Neuronal stem cell (in vitro differentiated cells): Measurements from ENCODE around the gene ANLN.

Experiments
- DNase-seq: peaks from one replicate; pipeline ENCODE4 v3.0.0-alpha.2; 2013; ENCODE audit warnings: low spot score
- H2AFZ ChIP-seq: one replicate; pipeline ENCODE4 v1.6.1; 2013; ENCODE audit warnings: mild to moderate bottlenecking, low read length, inconsistent platforms
- H2AK5ac ChIP-seq: 2 replicates; pipeline ENCODE4 v1.6.1; 2013; ENCODE audit warnings: low read depth, mild to moderate bottlenecking, inconsistent platforms, low read length, moderate library complexity, mixed read lengths
- H2BK120ac ChIP-seq: 2 replicates; pipeline ENCODE4 v1.6.1; 2013; ENCODE audit warnings: low read depth, mild to moderate bottlenecking, inconsistent platforms, low read length, moderate library complexity, mixed read lengths
- H2BK12ac ChIP-seq: one replicate; pipeline ENCODE4 v1.6.1; 2013; ENCODE audit warnings: low read length, inconsistent platforms
- H2BK15ac ChIP-seq: 2 replicates; pipeline ENCODE4 v1.6.1; 2013; ENCODE audit warnings: mild to moderate bottlenecking, low read length, inconsistent platforms, mixed read lengths
- H2BK5ac ChIP-seq: one replicate; pipeline ENCODE4 v1.6.1; 2013; ENCODE audit warnings: inconsistent platforms, mild to moderate bottlenecking, low read length, moderate library complexity
- H3K14ac ChIP-seq: one replicate; pipeline ENCODE4 v1.6.1; 2013; ENCODE audit warnings: low read length, inconsistent platforms
- H3K18ac ChIP-seq: 2 replicates; pipeline ENCODE4 v1.6.1; 2013; ENCODE audit warnings: low read length, inconsistent platforms
- H3K23ac ChIP-seq: 2 replicates; pipeline ENCODE4 v1.6.1; 2013; ENCODE audit warnings: low read depth, mild to moderate bottlenecking, mixed read lengths, low read length, inconsistent platforms; ENCODE audit not compliant: poor library complexity
- H3K27ac ChIP-seq: replicated peaks from 3 replicates; pipeline ENCODE4 v1.5.1; 2013; ENCODE audit warnings: low read length, inconsistent platforms
- H3K27me3 ChIP-seq, 3 experiments: 2 replicates each; pipeline ENCODE4 v1.6.1; 2013; ENCODE audit warnings: low read length in 3 of 3, mild to moderate bottlenecking in 2 of 3, inconsistent platforms in 1 of 3, low read depth in 1 of 3, mixed read lengths in 1 of 3, moderate library complexity in 1 of 3; ENCODE audit not compliant: control insufficient read depth in 3 of 3, insufficient read depth in 3 of 3
- H3K36me3 ChIP-seq, 2 donors: replicated peaks in 1 of 2; 2 replicates each; pipeline ENCODE4 v1.6.1; 2013; ENCODE audit warnings: low read length in 2 of 2; ENCODE audit not compliant: control insufficient read depth in 2 of 2, insufficient read depth in 2 of 2
- H3K4ac ChIP-seq: 2 replicates; pipeline ENCODE4 v1.6.1; 2013; ENCODE audit warnings: inconsistent platforms, mild to moderate bottlenecking, low read length, moderate library complexity
- H3K4me1 ChIP-seq, 2 donors: 1 replicate in 1 of 2; 2 replicates in 1 of 2; pipeline ENCODE4 v1.6.1; 2013; ENCODE audit warnings: low read length in 2 of 2, low read depth in 1 of 2; ENCODE audit not compliant: control insufficient read depth in 2 of 2, insufficient read depth in 1 of 2
- H3K4me2 ChIP-seq: one replicate; pipeline ENCODE4 v1.6.1; 2013; ENCODE audit warnings: mild to moderate bottlenecking, low read length, inconsistent platforms; ENCODE audit not compliant: insufficient read depth, poor library complexity, severe bottlenecking
- H3K4me3 ChIP-seq, 2 donors: 2 replicates each; pipeline ENCODE4 v1.5.1; 2013; ENCODE audit warnings: low read length in 2 of 2, mild to moderate bottlenecking in 2 of 2, inconsistent platforms in 1 of 2, moderate library complexity in 1 of 2
- H3K79me1 ChIP-seq: one replicate; pipeline ENCODE4 v1.6.1; 2013; ENCODE audit warnings: low read depth, mild to moderate bottlenecking, inconsistent platforms, low read length, moderate library complexity
- H3K9ac ChIP-seq: one replicate; pipeline ENCODE4 v1.6.1; 2013; ENCODE audit warnings: mild to moderate bottlenecking, low read depth, low read length, inconsistent platforms; ENCODE audit not compliant: poor library complexity
- H3K9me3 ChIP-seq, 2 donors: replicated peaks in 1 of 2; 2 replicates each; pipeline versions ENCODE3 to v1.6.1; 2013; ENCODE audit warnings: low read length in 2 of 2, mild to moderate bottlenecking in 2 of 2, inconsistent platforms in 1 of 2, low read depth in 1 of 2, mixed read lengths in 1 of 2, moderate library complexity in 1 of 2; ENCODE audit not compliant: control insufficient read depth in 2 of 2, insufficient read depth in 1 of 2
- H4K8ac ChIP-seq: one replicate; pipeline ENCODE4 v1.6.1; 2013; ENCODE audit warnings: low read depth, mild to moderate bottlenecking, inconsistent platforms, low read length, moderate library complexity
- H4K91ac ChIP-seq: one replicate; pipeline ENCODE4 v1.6.1; 2013; ENCODE audit warnings: low read length, low read depth, mild to moderate bottlenecking, inconsistent platforms; ENCODE audit not compliant: poor library complexity
- WGBS, 2 donors: extraction: QIAGEN DNeasy Blood & Tissue Kit; methylation state at CpG; one replicate each; pipeline ENCODE4 v1.1.7; 2013; ENCODE audit warnings: missing lambda C conversion rate in 2 of 2, mixed read lengths in 1 of 2; ENCODE audit not compliant: insufficient read length in 2 of 2, insufficient replicate concordance in 1 of 2; ENCODE audit errors: extremely low coverage in 2 of 2; 5-methylcytosine and 5-hydroxymethylcytosine counted together

Gene ANLN

GRCh38 chr7:36409180-36409579 is 19.5 kb downstream of the ANLN start:
- no peak overlapping the region for H2AK5ac ChIP-seq
- no peak overlapping the region for H3K18ac ChIP-seq
- peaks cover 34 to 98% of the 10 kb centered on the region in 2 donors for H3K36me3 ChIP-seq
- no CpG with 5 or more reads among the region's 1 CpG for WGBS, 2 donors
- no peak overlapping the region for H3K4me2 ChIP-seq
- no peak overlapping the region for H3K4me3 ChIP-seq
- no peak overlapping the region for H2AFZ ChIP-seq
- no peak overlapping the region for H3K9ac ChIP-seq
- H4K8ac ChIP-seq: no peak overlapping the region
- H3K27me3 ChIP-seq: no peaks in the 10 kb centered on the region
- no peak overlapping the region for H3K27ac ChIP-seq
- H3K4ac ChIP-seq: no peak overlapping the region
- DNase-seq: no peak
- no peaks in the 10 kb centered on the region for H3K9me3 ChIP-seq
- no peaks in the 10 kb centered on the region for H3K79me1 ChIP-seq
- H3K23ac ChIP-seq: no peak overlapping the region
- H4K91ac ChIP-seq: no peak overlapping the region
- H3K14ac ChIP-seq: no peak overlapping the region
- no peak overlapping the region for H2BK12ac ChIP-seq
- no peak overlapping the region for H2BK5ac ChIP-seq
- H3K4me1 ChIP-seq: no peaks in the 10 kb centered on the region
- H2BK120ac ChIP-seq: no peak overlapping the region
- no peak overlapping the region for H2BK15ac ChIP-seq

- peaks cover 36 to 96% of the 10 kb centered on the region in 2 donors for H3K36me3 ChIP-seq
- no peak for DNase-seq
- no peak overlapping the region for H3K4me2 ChIP-seq
Measured at GRCh38 chr7:36415144-36415543, 25.5 kb downstream of the ANLN start.

GRCh38 chr7:36416251-36416650 is 26.6 kb downstream of the ANLN start:
- Histone ChIP-seq H3K4me3 (no peak overlapping the region), H3K4ac (no peak overlapping the region), H3K4me1 (no peaks in the 10 kb centered on the region), H3K14ac (no peak overlapping the region), H3K23ac (no peak overlapping the region), H3K27me3 (no peaks in the 10 kb centered on the region), H3K4me2 (no peak overlapping the region), H2BK15ac (no peak overlapping the region), H4K91ac (no peak overlapping the region), H3K79me1 (no peaks in the 10 kb centered on the region), H3K18ac (no peak overlapping the region), H2AFZ (no peak overlapping the region), H2AK5ac (no peak overlapping the region), H2BK12ac (no peak overlapping the region), H4K8ac (no peak overlapping the region), H3K9ac (no peak overlapping the region), H2BK5ac (no peak overlapping the region), H3K27ac (no peak overlapping the region), H3K9me3 (no peaks in the 10 kb centered on the region), H2BK120ac (no peak overlapping the region), H3K36me3 (peaks cover 34 to 96% of the 10 kb centered on the region in 2 donors)
- DNase-seq: no peak
- no CpG with 5 or more reads among the region's 3 CpGs for WGBS, 2 donors

More at GRCh38 chr7:36415144-36415543, 25.5 kb downstream of the ANLN start:
- no CpG with 5 or more reads among the region's 2 CpGs for WGBS, 2 donors
- no peak overlapping the region for H2BK5ac ChIP-seq
- H3K4ac ChIP-seq: no peak overlapping the region
- no peak overlapping the region for H2BK12ac ChIP-seq
- H3K27me3 ChIP-seq: no peaks in the 10 kb centered on the region
- no peaks in the 10 kb centered on the region for H3K79me1 ChIP-seq
- no peak overlapping the region for H2BK15ac ChIP-seq
- H3K9ac ChIP-seq: no peak overlapping the region
- no peaks in the 10 kb centered on the region for H3K9me3 ChIP-seq
- H4K91ac ChIP-seq: no peak overlapping the region
- H2AFZ ChIP-seq: no peak overlapping the region
- no peak overlapping the region for H3K4me3 ChIP-seq
- H3K4me1 ChIP-seq: no peaks in the 10 kb centered on the region
- H2BK120ac ChIP-seq: no peak overlapping the region
- no peak overlapping the region for H4K8ac ChIP-seq
- H2AK5ac ChIP-seq: no peak overlapping the region
- no peak overlapping the region for H3K27ac ChIP-seq
- H3K14ac ChIP-seq: no peak overlapping the region
- no peak overlapping the region for H3K18ac ChIP-seq
- no peak overlapping the region for H3K23ac ChIP-seq

GRCh38 chr7:36420307-36420706 is 30.6 kb downstream of the ANLN start:
- Histone ChIP-seq H3K27me3 (no peaks in the 10 kb centered on the region), H3K4ac (no peak overlapping the region), H2AFZ (no peak overlapping the region), H3K27ac (no peak overlapping the region), H2BK5ac (no peak overlapping the region), H3K36me3 (peaks cover 22 to 98% of the 10 kb centered on the region in 2 donors), H2AK5ac (no peak overlapping the region), H3K18ac (no peak overlapping the region), H3K9ac (no peak overlapping the region), H3K79me1 (no peaks in the 10 kb centered on the region), H3K14ac (no peak overlapping the region), H3K9me3 (no peaks in the 10 kb centered on the region), H3K23ac (no peak overlapping the region), H3K4me1 (no peaks in the 10 kb centered on the region), H4K8ac (no peak overlapping the region), H3K4me3 (no peak overlapping the region), H2BK12ac (no peak overlapping the region), H4K91ac (no peak overlapping the region), H2BK15ac (no peak overlapping the region), H2BK120ac (no peak overlapping the region), H3K4me2 (no peak overlapping the region)
- no peak for DNase-seq
- no CpG with 5 or more reads among the region's 3 CpGs for WGBS, 2 donors
